Activated CD4-positive, CD25-positive, alpha-beta regulatory T cell treated with anti-CD3 and anti-CD28 coated beads, Interleukin-2, amount 50 U/mL, for 24 hours (primary cell): ENCODE measurements around the gene TUBGCP3.

ENCODE experiments used
- ATAC-seq, 2 donors: fragments of 150-1000 bp; cut with Tn5 transposase; one replicate each; pipeline ENCODE4 v1.10.0; 2021; ENCODE audit warnings: mild to moderate bottlenecking in 1 of 2, moderate library complexity in 1 of 2

Gene TUBGCP3

GRCh38 chr13:112450118-112450903 is 137.6 kb downstream of the TUBGCP3 start:
- ATAC-seq, result no peak

GRCh38 chr13:112449545-112449930 is 138.4 kb downstream of the TUBGCP3 start:
- ATAC-seq, result no peak

- ATAC-seq, result no peak
Observed at GRCh38 chr13:112448621-112449544, 139.1 kb downstream of the TUBGCP3 start.

DNA sequence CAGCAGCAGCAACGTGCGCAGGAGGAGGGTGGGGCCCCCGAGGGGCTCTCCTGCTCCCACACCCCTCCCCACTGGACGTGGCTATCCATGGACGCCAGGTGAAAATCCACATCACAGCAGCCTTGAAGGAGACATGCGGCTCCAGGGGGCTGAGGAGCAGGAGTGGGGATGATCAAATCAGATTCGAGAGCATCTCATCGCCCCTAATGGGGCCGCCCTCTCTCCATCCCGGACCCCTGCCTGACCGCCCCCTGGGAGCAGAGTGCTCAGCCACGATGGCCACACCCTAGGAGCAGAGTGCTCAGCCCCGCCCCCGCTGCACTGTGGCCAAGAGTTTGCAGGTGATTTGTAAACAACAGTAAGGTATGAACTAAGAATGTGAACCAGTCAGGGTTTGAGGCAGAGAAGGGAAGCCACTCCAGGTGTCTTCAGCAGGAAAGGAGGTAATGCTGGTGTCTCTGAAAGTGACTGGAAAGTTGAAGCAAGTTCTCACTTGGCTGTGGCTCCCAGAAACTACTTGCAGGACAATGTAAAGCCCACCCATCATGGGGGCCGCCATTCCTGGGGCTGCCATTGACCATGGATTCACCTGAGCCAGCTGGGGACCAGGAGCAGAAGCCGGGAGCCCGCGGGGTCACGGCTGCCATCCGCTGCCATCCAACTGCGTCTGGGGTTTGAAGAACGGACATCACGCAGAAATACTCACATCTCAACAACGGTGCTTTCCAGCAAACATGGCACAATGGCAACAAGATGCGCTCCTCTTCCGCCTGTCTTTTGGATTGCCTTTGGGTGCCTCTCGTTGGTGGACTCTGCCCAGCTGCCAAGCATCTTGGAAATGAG is 140.0 kb downstream of the TUBGCP3 start:
- ATAC-seq, result no peak

GRCh38 chr13:112447306-112447705 is 140.6 kb downstream of the TUBGCP3 start:
- no peak for ATAC-seq

DNA sequence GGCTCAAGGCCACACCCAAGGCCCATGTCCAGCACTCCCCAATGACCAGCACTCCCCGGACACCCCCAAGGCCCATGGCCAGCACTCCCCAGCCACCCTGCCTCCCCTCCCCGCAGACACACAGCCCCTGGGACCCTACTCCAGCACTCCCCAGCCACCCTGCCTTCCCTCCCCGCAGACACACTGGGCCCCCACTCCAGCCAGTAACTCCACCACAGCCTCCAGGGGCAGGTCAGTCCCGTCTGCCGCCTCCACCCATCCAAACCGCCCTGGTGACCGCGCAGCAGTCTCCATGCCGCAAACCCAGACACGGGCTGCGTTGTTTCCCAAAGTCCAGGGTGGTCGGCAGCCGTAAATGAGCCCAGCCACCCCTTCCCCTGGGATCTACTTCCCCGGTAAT is 141.1 kb downstream of the TUBGCP3 start:
- ATAC-seq, result no peak

DNA sequence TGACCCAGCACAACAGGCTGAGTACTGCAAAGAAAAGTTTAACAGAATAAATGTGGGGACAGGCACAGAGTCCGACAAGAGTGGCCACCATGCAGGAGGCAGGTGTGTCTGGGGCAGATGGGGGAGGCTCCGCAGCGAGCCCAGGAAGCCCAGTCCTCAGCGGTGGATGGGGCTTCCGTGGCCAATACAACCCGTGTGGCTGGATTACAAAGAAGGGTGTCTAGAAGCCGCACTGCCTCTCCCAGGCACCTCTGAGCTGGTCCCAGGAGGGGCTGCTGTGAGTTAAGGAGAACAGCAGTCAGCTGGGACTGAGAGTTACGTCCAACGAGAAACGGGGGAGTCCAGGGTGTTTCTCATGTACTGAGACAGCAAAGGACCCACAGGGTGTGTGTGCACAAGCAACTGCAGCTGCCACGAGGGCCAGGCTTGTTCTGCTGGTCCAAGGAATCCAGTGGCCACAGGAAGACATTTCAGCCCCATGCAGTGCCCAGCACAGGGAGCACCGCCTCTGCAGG is 141.5 kb downstream of the TUBGCP3 start:
- ATAC-seq, result no peak

GRCh38 chr13:112445411-112446271 is 142.3 kb downstream of the TUBGCP3 start:
- ATAC-seq, result no peak

DNA sequence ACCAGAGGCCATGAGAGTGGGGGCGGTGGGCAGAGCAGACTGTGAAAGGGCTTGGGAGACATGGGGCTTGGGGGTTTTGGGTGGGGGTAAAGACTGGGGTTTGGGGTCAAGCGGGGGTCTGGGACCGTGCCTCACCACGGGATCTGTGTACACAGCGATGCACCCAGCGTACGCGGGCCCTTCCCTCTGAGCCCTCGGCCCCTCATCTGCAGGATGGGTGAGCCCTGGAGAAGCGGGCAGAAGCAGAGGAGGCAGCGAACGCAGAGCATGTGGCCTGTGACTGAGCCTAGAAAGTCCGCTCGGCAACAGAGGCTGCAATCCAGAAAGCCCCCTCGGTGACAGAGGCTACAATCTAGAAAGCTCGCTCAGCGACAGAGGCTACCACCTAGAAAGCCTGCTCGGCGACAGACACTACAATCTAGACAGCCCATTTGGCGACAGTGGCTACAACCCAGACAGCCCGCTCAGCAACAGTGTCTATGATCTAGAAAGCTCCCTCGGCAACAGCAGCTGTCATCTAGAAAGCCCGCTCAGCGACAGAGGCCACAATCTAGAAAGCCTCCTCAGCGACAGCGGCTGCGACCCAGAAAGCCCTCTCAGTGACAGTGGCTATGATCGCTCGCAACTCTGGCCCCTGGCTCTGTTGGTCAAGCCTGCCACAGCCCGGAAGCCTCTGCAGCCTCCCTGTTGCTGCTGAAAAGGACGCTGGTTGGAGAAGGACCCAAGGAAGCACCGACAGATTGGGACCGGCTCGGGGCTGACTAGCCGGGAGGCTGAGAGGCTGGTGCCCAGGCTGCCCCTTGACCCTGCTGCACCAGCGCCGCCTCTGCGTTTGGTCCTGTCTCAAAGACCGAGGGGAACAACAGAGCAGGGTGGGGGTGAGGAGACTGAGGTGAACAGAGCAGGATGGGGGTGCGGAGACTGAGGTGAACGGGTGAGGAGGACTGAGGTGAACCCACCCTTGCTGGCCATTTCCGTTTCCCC is 143.2 kb downstream of the TUBGCP3 start:
- ATAC-seq, result no peak

DNA sequence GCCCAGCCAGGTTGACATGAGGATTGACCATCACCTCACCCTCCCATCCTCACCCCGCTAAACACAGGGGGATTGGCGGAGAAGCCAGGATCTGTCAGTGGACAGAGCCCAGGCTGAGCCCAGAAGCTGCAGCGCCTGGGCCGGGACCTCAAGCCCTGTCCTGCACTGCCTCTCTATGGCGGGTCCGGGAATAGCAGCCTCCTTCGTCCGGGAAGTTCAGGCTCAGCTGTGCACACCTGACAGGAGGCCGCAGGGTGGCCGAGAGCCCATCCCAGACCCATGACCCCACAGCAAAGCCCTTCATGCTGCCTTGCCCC is 144.0 kb downstream of the TUBGCP3 start:
- ATAC-seq, result no peak

DNA sequence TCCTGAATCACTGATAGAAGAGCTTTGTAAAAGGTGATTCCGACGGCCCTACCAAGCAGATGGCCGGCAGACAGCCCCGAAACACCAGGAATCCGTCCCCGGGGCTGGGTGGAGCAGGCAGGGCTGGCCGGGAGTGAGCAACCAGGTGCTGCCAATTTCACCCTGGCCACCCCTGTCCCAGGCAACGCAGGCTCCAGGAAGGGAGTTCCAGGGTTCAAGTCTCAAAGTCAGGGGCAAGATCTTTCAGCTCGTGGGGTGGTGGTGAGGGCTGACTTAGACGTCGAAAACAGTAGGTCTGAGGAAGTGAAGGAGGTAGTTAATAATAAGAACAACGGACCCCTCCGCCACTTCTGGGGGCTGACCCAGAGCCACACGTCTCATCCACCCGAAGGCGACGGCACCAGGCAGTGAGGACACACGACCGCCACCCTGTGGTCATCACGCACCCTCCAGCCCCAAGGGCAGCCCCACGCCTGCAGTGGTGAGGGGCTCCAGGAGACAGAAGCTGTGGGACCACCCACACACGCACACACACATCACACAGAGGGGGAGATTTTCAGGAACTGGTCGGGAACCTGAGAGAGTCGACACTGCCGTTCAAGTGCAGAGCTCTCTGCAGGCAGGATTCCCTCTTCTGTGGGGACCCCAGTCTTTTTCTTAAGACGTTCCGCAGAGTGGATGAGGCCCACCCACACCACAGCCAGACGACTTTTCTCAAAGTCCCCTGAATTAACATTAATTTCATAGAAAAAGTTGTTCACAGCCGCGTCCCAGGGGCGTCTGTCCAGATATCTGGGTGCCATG is 144.6 kb downstream of the TUBGCP3 start:
- ATAC-seq, result no peak

- ATAC-seq, result no peak
Observed at GRCh38 chr13:112442483-112443090, 145.4 kb downstream of the TUBGCP3 start.

DNA sequence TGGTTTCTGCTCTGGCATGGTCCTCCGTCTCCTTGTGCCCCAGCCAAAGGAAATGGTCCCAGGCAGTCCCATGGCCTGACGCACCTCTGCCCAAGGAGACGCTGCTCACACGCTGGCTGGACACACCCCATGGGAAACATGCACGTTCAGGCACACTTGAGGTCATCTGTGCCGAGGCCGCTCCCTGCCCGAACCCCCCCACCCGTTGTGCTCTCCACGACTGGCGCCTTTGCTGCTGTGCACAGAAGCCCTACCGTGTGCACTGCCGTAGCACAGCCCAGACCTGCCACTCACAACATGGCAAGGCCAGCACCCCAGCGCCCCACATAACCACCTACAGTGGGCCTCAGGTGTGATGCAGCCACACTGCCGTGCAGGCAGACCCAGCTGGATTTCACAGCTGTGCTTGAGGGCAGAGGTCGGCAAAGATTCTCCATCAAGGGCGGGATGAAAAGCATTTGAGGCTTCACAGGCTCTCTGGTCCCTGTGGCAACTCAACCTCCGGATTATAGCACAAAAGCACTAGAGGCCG is 146.1 kb downstream of the TUBGCP3 start:
- ATAC-seq, result no peak

DNA sequence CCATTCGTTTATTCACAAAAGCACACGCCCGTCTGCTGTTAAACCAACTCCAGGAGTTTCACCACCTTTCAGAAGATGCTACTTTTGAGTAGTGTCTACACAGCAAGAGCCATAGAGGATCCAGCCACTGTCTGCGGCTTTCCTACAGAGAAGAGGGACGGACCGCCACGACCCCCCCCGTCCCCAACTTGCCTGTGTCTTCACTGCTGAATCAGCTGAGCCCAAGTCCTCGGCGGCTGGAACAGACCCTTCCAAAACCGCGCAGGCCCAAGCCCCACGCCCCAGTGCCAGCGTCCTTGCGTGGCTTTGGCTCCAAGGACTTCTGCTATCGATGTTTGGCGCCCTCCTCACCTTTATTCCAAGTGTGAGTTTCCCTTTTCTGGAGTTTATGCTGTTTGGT is 146.7 kb downstream of the TUBGCP3 start:
- no peak for ATAC-seq

DNA sequence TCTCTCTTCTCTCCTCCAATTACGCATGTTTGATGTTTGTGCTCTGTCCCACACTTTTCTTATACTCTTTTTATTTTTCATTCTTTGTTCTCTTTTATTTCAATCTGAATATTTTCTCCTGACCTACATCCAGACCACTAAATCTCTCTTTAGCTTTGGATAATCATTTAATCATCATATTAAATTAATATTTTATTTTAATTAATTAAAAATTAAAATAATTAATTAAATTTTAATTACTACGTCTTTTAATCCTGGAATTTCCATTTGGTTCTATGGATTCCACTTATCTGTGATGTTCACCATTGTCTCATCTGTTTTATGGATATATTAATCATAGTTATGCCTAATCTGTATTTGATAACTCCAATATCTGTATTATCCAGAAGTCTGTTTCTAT is 149.4 kb downstream of the TUBGCP3 start:
- ATAC-seq, result no peak

DNA sequence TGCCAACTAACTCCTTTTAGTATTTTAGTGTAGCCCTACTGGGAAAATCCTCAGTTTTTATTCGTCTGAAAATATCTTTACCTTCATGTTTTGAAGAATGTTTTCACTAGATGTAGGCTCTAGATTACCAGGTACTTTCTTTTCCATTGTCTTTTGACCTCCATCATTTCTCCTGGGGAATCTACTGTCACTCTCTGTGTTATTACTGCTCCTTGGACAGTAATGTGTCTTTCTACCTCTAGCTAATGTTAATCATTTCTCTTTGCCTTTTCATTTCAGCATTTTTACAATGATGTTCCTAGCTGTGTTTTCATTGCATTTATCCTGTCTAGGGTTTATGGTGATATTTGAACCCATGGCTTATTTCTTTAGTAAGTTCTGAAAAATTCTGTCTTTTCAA is 149.9 kb downstream of the TUBGCP3 start:
- ATAC-seq, result no peak

- no peak for ATAC-seq
Observed at GRCh38 chr13:112435973-112436372, 152.0 kb downstream of the TUBGCP3 start.
